GM10266 (cell line): ENCODE data around the gene RBPJL.
A peak's percentile ranks its signal among the peaks of the same experiment; 100 is the strongest.

Experiments
- DNase-seq: peaks from one replicate; pipeline ENCODE4 v3.0.0; 2012; ENCODE audit errors: extremely low spot score
- TF ChIP-seq, protein P1 (sequence below): IDR thresholded peaks from 2 replicates; pipeline ENCODE4 v1.5.1; 2012; ENCODE audit warnings: mild to moderate bottlenecking, low read depth; ENCODE audit not compliant: control insufficient read depth, insufficient read depth; ENCODE audit errors: missing control alignments

Gene RBPJL

GRCh38 chr20:45303586-45304463, 2.8 kb upstream of the RBPJL start:
- DNase-seq, result no peak
- TF ChIP-seq, protein P1, sequence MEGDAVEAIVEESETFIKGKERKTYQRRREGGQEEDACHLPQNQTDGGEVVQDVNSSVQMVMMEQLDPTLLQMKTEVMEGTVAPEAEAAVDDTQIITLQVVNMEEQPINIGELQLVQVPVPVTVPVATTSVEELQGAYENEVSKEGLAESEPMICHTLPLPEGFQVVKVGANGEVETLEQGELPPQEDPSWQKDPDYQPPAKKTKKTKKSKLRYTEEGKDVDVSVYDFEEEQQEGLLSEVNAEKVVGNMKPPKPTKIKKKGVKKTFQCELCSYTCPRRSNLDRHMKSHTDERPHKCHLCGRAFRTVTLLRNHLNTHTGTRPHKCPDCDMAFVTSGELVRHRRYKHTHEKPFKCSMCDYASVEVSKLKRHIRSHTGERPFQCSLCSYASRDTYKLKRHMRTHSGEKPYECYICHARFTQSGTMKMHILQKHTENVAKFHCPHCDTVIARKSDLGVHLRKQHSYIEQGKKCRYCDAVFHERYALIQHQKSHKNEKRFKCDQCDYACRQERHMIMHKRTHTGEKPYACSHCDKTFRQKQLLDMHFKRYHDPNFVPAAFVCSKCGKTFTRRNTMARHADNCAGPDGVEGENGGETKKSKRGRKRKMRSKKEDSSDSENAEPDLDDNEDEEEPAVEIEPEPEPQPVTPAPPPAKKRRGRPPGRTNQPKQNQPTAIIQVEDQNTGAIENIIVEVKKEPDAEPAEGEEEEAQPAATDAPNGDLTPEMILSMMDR, result no peak

DNA sequence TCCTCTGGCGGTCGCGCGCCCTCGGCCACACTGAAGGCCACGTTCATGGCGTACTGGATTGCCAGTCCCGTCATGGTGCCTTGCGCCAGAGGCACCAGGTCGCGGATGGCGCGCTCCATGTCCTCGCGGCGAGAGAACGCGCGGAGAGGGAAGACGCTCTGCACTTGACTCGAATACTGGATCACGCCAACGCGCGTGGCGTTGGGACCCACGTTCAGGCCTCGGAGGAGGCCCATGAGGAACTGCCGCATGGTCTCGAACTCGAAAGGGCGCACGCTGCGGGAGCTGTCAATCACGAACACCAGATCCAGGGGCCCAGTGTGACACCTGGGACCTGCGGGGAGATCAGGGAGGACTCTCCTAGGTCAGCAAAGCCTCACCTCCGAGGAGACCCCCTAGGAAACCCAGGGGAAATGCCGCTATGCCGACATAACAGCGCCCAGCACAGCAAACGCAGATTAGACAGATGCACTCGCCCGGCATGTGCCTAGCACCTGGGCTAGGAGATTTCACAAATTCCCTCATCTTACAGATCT, 2.1 kb upstream of the RBPJL start:
- DNase-seq, result peak; percentile 23
- TF ChIP-seq, protein P1, result no peak

- TF ChIP-seq, protein P1, result no peak
- peak; percentile 22 for DNase-seq
These were observed 1.4 kb upstream of the RBPJL start for GRCh38 chr20:45305262-45305661.

- no peak for DNase-seq
- TF ChIP-seq, protein P1, result no peak
These were observed 518 bp downstream of the RBPJL start for GRCh38 chr20:45307076-45307640.

DNA sequence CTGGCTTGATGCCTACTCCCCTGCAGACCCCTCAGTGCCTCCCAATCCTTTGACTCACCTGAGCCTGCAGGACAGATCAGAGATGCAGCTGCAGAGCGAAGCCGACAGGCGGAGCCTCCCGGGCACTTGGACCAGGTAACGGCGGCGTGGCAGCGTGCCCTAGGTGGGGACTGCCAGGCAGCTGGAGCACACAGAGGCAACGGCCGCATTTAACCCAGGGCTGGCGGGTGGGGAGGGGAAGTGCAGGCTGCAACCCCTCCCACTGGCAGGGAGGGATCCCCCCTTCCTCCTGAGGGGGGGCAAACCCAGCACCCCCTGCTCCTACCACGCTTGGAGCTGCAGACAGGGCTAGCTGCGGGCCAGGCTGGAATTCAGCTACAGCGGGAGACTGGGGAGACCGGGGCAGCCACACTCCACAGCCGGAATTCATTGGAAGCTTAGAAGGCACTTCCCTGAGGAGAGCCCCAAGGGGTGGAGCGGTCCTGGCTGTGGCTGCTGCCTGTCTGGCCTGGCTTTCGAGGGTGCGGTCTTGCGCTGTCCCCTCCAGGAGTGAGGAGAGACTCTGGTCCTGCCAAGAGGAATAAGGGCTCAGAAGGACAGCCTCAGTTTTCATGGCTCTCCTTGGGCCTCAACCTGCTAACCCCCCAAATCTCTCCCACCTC, 1.6 kb downstream of the RBPJL start, which contains the start of gene MATN4:
Gene MATN4, minus strand, starts transcription at position 183 of the 662 bp plus-strand sequence. CDS start 2,717 bp downstream, outside the sequence.
- no peak for DNase-seq
- TF ChIP-seq, protein P1, result no peak

DNA sequence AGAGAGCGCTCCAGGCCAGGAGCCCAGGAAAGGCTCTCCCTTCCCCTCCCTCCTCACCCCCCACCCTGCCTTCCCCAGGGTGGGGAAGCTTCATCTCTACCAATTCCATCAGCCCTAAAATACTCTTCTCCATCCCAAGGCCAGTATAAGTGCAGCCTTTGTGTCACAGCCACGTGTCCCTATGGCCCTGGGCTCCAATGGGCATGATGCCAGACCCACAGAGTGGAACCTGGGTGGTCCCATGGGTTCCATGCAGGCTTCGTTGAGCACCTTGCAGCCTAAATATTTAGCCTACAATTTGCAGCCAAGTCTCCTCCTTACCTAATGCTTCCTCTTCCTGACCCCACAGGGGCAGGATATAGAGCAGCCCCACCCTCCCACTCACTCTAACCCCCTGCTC, 2.4 kb downstream of the RBPJL start:
- TF ChIP-seq, protein P1, result no peak
- no peak for DNase-seq
